Esophagus squamous epithelium (tissue), 4 donors: ENCODE data around the gene SIRPA.

Experiments
- POLR2A ChIP-seq, 4 donors: fragments of 450-650 bp; IDR thresholded peaks; one replicate each; pipeline ENCODE4 v1.6.1; 2017; ENCODE audit warnings: antibody characterized with exemption in 4 of 4, mild to moderate bottlenecking in 4 of 4, moderate library complexity in 3 of 4
- TF ChIP-seq, protein P1 (sequence below), 6 experiments: fragments of 450-650 bp in 4 of 6; fragments of 200-600 bp in 2 of 6; sonication (generic) in 2 of 6; IDR thresholded peaks; one replicate each; pipeline ENCODE4 v1.5.1; 2016 to 2019; ENCODE audit warnings: antibody characterized with exemption in 6 of 6, mild to moderate bottlenecking in 4 of 6, moderate library complexity in 4 of 6

DNA sequence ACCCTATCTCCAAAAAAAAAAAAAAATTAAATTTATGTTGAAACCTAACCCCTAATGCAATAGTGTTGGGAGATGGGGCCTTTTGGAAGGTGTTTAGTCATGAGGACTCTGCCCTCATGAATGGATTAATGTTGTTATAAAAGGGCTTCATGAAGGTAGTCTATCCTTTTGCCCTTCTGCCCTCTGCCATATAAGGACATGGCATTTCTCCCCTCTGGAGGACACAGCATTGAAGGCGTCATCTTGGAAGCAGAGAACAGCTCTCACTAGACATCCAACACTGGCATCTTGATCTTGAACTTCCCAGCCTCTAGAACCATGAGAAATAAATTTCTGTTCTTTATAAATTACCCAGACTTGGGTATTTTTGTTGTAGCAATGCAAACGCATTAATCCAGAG lies 63.2 kb downstream of the SIRPA start:
- TF ChIP-seq, protein P1, sequence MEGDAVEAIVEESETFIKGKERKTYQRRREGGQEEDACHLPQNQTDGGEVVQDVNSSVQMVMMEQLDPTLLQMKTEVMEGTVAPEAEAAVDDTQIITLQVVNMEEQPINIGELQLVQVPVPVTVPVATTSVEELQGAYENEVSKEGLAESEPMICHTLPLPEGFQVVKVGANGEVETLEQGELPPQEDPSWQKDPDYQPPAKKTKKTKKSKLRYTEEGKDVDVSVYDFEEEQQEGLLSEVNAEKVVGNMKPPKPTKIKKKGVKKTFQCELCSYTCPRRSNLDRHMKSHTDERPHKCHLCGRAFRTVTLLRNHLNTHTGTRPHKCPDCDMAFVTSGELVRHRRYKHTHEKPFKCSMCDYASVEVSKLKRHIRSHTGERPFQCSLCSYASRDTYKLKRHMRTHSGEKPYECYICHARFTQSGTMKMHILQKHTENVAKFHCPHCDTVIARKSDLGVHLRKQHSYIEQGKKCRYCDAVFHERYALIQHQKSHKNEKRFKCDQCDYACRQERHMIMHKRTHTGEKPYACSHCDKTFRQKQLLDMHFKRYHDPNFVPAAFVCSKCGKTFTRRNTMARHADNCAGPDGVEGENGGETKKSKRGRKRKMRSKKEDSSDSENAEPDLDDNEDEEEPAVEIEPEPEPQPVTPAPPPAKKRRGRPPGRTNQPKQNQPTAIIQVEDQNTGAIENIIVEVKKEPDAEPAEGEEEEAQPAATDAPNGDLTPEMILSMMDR (IDR thresholded peaks at IDR 0.05) = no peak
- no peak for TF ChIP-seq POLR2A (IDR thresholded peaks at IDR 0.05)
